Activated naive CD4-positive, alpha-beta T cell treated with anti-CD3 and anti-CD28 coated beads, Interleukin-2, amount 10 ng/mL, durations not matched to agents 7 days and 5 days (primary cell): Measurements from ENCODE around the gene ITGAL.

Experiments used
- CTCF ChIA-PET: fragments of 350-600 bp; sonication (Branson Sonifier 250); formaldehyde crosslinking; loops from one replicate; lab custom pipeline; 2021; ENCODE audit warnings: antibody characterized with exemption; lab: Charles Lee
- DNase-seq: peaks from one replicate; pipeline ENCODE4 v3.0.0-alpha.2; 2020
- H3K27ac Mint-ChIP-seq: one replicate; pipeline ENCODE4 v1.8.0; 2021; ENCODE audit warnings: mild to moderate bottlenecking, moderate library complexity, mixed read lengths
- H3K27me3 Mint-ChIP-seq: one replicate; pipeline ENCODE4 v1.8.0; 2021; ENCODE audit warnings: mild to moderate bottlenecking, mixed read lengths
- H3K36me3 Mint-ChIP-seq: one replicate; pipeline ENCODE4 v1.8.0; 2021; ENCODE audit warnings: mixed read lengths
- H3K4me1 Mint-ChIP-seq: one replicate; pipeline ENCODE4 v1.8.0; 2021; ENCODE audit warnings: mixed read lengths
- H3K4me3 Mint-ChIP-seq: one replicate; pipeline ENCODE4 v1.8.0; 2021; ENCODE audit warnings: mild to moderate bottlenecking, moderate library complexity, mixed read lengths
- H3K9me3 Mint-ChIP-seq: one replicate; pipeline ENCODE4 v1.8.0; 2021; ENCODE audit warnings: mixed read lengths

Gene ITGAL

DNA sequence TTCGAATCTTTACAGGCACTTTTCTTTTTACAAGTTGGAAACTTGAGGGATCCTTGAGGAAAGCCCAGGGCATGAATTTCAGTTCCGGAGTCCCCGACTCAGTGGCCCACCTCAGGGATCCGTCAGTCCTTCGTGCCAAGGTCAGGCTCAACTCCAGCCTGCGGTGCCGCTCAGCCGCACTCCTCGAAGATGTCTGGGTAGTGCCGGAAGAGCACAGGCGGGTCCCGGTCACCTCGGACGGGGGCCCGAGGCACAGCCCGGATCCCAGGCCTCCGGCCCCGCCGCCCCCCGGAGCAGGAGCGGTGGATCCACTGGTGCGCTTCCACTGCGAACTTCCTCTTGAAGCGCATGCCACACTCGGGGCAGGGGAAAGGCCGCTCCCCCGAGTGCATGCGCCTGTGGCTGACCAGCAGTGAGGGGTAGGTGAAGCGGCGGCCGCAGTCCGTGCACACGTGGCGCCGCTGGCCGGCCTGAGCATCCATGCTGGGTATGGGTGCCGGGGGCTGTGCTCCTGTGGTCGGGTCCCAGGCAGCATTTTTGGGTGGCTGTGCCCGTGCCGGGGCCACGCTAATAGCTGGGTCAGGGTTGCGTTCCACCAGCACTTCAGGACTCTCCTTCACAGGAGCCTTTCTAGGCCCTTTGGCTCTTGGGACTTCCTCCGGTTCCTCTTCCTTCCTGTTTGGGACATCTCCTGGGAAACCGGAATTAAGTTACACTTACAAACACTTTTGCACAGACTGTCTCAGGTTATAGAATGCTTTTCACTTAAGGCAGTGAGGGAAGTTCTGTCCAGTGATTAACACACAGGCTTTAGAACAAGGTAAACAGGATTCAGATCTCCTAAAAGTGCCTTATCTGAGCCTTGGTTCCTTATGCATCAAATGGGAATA is 97.4 kb downstream of the ITGAL start:
- CTCF ChIA-PET: interaction anchor here (0.7 to 2.9 kb wide), 5 partner anchors 11 to 46 kb away, joined by 3 to 20 read pairs (median 5); partner anchors contain the start of genes ZNF747 and ZNF764
- H3K36me3 Mint-ChIP-seq: peaks cover 16% of the 10 kb centered on the region
- H3K4me1 Mint-ChIP-seq: peaks cover 59% of the 10 kb centered on the region
- H3K27me3 Mint-ChIP-seq: peaks cover 10% of the 10 kb centered on the region
- H3K4me3 Mint-ChIP-seq: peak overlapping the region; percentile 84
- H3K9me3 Mint-ChIP-seq: no peaks in the 10 kb centered on the region
- H3K27ac Mint-ChIP-seq: peak overlapping the region; percentile 99
- no peak for DNase-seq

DNA sequence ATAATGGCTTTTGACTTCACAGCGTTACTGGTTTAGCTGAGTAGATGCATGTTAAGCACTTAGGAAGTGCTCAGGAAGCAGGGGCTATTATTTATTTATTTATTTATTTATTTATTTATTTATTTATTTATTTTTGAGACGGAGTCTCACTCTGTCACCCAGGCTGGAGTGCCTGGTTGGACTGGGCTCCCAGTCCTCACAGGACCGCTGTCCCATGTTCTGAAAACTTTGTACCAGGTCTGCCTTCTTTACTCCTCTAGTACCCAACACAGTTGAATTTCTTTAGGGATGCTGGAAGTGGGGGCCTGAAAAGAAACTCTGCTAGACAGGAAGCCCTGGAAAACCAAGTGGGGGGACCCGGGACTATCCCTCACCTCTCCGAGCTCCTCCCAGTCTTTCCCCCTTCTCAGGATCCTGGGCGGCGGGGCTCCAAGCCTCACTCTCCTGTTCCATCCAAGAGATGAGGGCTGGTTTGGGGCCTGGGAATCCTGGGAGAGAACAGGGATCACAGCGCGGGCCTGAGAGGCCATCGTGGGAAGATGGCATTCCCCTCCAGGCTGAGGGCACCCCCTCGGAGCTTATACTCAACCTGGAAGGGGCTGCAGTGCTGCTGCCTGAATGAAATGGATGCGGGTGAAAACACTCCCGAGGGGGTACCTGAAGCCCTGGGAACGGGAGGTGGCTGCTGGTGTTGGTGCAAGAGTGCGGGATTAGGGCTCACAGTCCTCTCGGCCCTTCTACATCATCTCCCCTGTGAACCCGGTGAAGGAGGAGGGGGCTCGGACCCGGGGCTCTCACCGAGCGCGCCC is 98.3 kb downstream of the ITGAL start:
- no peaks in the 10 kb centered on the region for H3K9me3 Mint-ChIP-seq
- H3K27ac Mint-ChIP-seq: peak overlapping the region; percentile 92
- H3K4me3 Mint-ChIP-seq: peak overlapping the region; percentile 84
- no peak for DNase-seq
- H3K27me3 Mint-ChIP-seq: peaks cover 4% of the 10 kb centered on the region
- H3K36me3 Mint-ChIP-seq: peaks cover 16% of the 10 kb centered on the region
- CTCF ChIA-PET: interaction anchor here (0.7 to 2.9 kb wide), 5 partner anchors 12 to 45 kb away, joined by 3 to 20 read pairs (median 5); partner anchors contain the start of genes ZNF747 and ZNF764
- H3K4me1 Mint-ChIP-seq: peaks cover 62% of the 10 kb centered on the region

DNA sequence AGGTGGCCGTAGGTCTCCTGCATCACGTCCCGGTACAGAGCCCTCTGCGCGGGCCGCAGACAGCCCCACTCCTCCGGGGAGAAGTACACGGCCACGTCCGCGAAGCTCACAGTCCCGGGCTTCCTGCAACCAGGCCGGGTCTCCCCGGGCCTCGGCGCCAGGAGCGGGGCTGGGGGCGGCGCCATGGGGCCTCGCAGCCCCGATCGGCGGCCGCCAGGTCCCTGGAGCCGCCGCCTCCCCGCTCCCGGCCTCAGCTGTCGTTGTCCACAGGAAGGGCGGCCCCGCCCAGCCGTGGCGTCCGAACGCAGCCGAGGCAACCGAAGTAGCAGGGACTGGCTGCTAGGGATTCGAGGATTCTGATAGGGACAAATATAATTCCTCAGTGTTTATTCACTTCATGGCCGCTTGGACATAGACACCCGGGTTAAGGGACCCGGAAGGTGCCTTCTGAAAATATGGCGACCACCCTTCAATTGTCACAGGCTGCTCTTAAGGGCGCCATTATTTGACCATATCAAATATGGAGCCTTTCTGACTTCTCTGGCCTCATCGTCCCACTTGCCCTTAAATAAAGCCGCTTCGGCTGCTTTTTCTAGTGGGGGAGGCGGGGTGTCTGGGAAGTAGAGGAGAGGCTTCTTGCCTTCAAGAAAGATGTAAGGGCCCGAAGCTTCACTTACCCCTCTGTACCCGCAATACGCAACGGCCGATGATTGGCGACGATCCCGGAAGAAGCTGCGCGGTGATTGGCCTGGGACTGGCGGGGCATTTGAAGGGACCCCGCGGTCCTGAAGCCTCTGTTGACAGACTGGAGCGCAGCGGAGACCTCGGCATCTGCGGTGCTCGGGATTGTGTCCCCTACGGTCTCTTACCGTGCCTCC is 99.1 kb downstream of the ITGAL start, which contains the start of gene ZNF688:
ZNF688 (minus strand) TSS at position 270 of the 878 bp plus-strand sequence; CDS start at position 185, 85 bp downstream.
- H3K27ac Mint-ChIP-seq: peak within 1 kb of the TSS; percentile 96
- H3K27me3 Mint-ChIP-seq: no peaks in the 10 kb centered on the region
- peaks cover 16% of the 10 kb centered on the region for H3K36me3 Mint-ChIP-seq
- DNase-seq: peak; percentile 98
- no peaks in the 10 kb centered on the region for H3K9me3 Mint-ChIP-seq
- peaks cover 58% of the 10 kb centered on the region for H3K4me1 Mint-ChIP-seq
- CTCF ChIA-PET: interaction anchor here (0.7 to 2.9 kb wide), 11 partner anchors 10 to 162 kb away, joined by 3 to 20 read pairs (median 5); partner anchors contain the start of genes DCTPP1, ZNF747 and ZNF764
- H3K4me3 Mint-ChIP-seq: peak within 1 kb of the TSS; percentile 86
